Measurements from ENCODE around the gene SLC9A9. TPM values are rescaled to one million over a fixed set of nuclear protein-coding genes. Genes with fewer than 3 reads are reported as not detected.

Gene SLC9A9
- total and polyA plus RNA-seq, 2 of the 8 experiments (the other 6 are each of a cell fraction or from before 2014, with no cell fraction given): 0.48 to 1.1 TPM

DNA sequence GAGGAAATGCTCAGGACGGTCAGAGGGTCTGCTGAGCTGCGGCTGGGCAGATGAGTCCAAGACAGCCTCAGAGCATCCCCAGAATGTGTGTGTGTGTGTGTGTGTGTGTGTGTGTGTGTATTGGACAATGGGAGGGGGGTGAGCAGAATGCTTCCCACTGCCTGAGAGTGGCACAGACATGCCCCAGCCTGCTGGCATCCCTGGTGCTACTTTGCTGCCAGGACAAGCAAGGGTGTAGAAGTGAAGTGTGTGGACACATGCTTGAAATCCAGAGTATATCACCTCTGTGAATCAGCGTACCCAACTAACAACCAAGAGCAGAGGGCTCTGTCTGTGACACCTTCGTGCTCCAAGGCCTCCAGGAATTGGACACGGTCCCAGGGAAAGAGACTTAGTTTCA lies 76.3 kb downstream of the SLC9A9 start:
- DNase-seq (ENCODE audit: low read depth in 1 of 2, low spot score in 2 of 2) (no peak), FAIRE-seq (no peak)
- Histone ChIP-seq H3K4ac (replicated peaks; ENCODE audit: insufficient read length, low read depth, low read length) (no peak overlapping the region), H3K4me3 (ENCODE audit: extremely low read depth in 1 of 4, insufficient read depth in 2 of 4, low read depth in 3 of 4, low read length in 4 of 4) (no peak overlapping the region), H3K36me3 (ENCODE audit: control insufficient read depth in 2 of 4, insufficient read depth in 4 of 4, low read length in 3 of 4) (no peaks in the 10 kb centered on the region), H3K79me2 (ENCODE audit: control insufficient read depth in 1 of 2, insufficient read depth in 2 of 2, low read length in 2 of 2) (no peaks in the 10 kb centered on the region), H3K27me3 (replicated peaks in 1 of 4; ENCODE audit: control insufficient read depth in 3 of 4, extremely low read depth in 1 of 4, insufficient read depth in 3 of 4, low read length in 3 of 4) (no peaks in the 10 kb centered on the region), H2AK5ac (ENCODE audit: low read depth, low read length) (no peak overlapping the region), H3K4me1 (replicated peaks in 1 of 4; ENCODE audit: control insufficient read depth in 3 of 4, insufficient read depth in 4 of 4, low read length in 3 of 4) (no peaks in the 10 kb centered on the region), H3K9me3 (ENCODE audit: insufficient read depth in 2 of 2, low read depth in 1 of 2, low read length in 1 of 2) (no peaks in the 10 kb centered on the region), H3K18ac (ENCODE audit: extremely low read depth, low read length) (no peak overlapping the region), H4K91ac (replicated peaks; ENCODE audit: insufficient read length, low read length) (no peak overlapping the region), H3K23me2 (ENCODE audit: low read depth, low read length) (no peaks in the 10 kb centered on the region), H2AFZ (ENCODE audit: low read length) (0 out of 2 replicates have a peak overlapping the region, but pooled peaks have one; percentile 30), H3K27ac (ENCODE audit: low read depth, low read length) (no peak overlapping the region), H2BK15ac (ENCODE audit: low read length) (no peak overlapping the region), H2BK120ac (replicated peaks; ENCODE audit: low read depth, low read length) (no peak overlapping the region), H2BK20ac (ENCODE audit: low read length) (no peak overlapping the region), H3K23ac (ENCODE audit: insufficient read length) (no peak overlapping the region), H3K14ac (ENCODE audit: insufficient read length) (no peak overlapping the region), H3K4me2 (ENCODE audit: insufficient read depth in 1 of 2, low read depth in 2 of 2, low read length in 2 of 2) (no peak overlapping the region), H2BK5ac (ENCODE audit: low read depth, low read length) (no peak overlapping the region), H3K56ac (replicated peaks; ENCODE audit: insufficient read length, low read depth, low read length) (no peak overlapping the region), H3K9ac (replicated peaks in 1 of 4; ENCODE audit: extremely low read depth in 1 of 4, low read depth in 3 of 4, low read length in 3 of 4) (no peak overlapping the region), H4K8ac (ENCODE audit: extremely low read depth, insufficient read depth, low read length) (no peak overlapping the region), H4K20me1 (replicated peaks in 1 of 2; ENCODE audit: control insufficient read depth in 1 of 2, insufficient read depth in 2 of 2, low read length in 2 of 2) (no peaks in the 10 kb centered on the region), H2BK12ac (ENCODE audit: low read depth, low read length) (no peak overlapping the region), H4K5ac (ENCODE audit: insufficient read length, low read depth, low read length) (no peak overlapping the region), H3K79me1 (ENCODE audit: low read depth, low read length) (no peaks in the 10 kb centered on the region)
- ChIA-PET CTCF (ENCODE audit: partially characterized antibody) (interaction anchor here (0.6 to 1.7 kb wide), 3 partner anchors 13 to 98 kb away, joined by 3 to 4 read pairs (median 3); no protein-coding TSS in a partner anchor), POLR2A (ENCODE audit: partially characterized antibody) (no interaction called here)
- 93% methylated on average over 5 of the region's 5 CpGs; no CpG with 5 or more reads in 1 of the 2 experiments for WGBS, 2 experiments (ENCODE audit: extremely low coverage in 1 of 2, insufficient coverage in 1 of 2, insufficient read length in 1 of 2, insufficient replicate concordance in 2 of 2, low coverage in 1 of 2, low lambda C conversion rate in 2 of 2, missing lambda C conversion rate in 1 of 2)
- TF ChIP-seq SP4 (IDR thresholded peaks at IDR 0.05; ENCODE audit: low read length) (no peak), SAP30 (IDR thresholded peaks at IDR 0.05; ENCODE audit: insufficient read depth, insufficient replicate concordance, low read length) (no peak), FOSL1 (IDR thresholded peaks at IDR 0.05; ENCODE audit: insufficient read depth, low read depth, low read length) (no peak), BACH1 (IDR thresholded peaks at IDR 0.05; ENCODE audit: low read length) (no peak), JUND (IDR thresholded peaks at IDR 0.05; ENCODE audit: low read length) (no peak), YY1 (IDR thresholded peaks at IDR 0.05; ENCODE audit: low read depth, low read length) (no peak), POLR2AphosphoS5 (IDR thresholded peaks at IDR 0.05; ENCODE audit: low read depth, low read length) (no peak), POU5F1 (IDR thresholded peaks at IDR 0.05; ENCODE audit: low read depth, low read length) (no peak), MAFK (IDR thresholded peaks at IDR 0.05; ENCODE audit: low read depth, low read length) (no peak)
- TF ChIP-seq, protein P1, sequence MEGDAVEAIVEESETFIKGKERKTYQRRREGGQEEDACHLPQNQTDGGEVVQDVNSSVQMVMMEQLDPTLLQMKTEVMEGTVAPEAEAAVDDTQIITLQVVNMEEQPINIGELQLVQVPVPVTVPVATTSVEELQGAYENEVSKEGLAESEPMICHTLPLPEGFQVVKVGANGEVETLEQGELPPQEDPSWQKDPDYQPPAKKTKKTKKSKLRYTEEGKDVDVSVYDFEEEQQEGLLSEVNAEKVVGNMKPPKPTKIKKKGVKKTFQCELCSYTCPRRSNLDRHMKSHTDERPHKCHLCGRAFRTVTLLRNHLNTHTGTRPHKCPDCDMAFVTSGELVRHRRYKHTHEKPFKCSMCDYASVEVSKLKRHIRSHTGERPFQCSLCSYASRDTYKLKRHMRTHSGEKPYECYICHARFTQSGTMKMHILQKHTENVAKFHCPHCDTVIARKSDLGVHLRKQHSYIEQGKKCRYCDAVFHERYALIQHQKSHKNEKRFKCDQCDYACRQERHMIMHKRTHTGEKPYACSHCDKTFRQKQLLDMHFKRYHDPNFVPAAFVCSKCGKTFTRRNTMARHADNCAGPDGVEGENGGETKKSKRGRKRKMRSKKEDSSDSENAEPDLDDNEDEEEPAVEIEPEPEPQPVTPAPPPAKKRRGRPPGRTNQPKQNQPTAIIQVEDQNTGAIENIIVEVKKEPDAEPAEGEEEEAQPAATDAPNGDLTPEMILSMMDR (IDR thresholded peaks at IDR 0.05; ENCODE audit: control extremely low read depth in 1 of 3, insufficient read depth in 1 of 3, low read depth in 1 of 3, low read length in 3 of 3): no peak
- TF ChIP-seq, protein P2, sequence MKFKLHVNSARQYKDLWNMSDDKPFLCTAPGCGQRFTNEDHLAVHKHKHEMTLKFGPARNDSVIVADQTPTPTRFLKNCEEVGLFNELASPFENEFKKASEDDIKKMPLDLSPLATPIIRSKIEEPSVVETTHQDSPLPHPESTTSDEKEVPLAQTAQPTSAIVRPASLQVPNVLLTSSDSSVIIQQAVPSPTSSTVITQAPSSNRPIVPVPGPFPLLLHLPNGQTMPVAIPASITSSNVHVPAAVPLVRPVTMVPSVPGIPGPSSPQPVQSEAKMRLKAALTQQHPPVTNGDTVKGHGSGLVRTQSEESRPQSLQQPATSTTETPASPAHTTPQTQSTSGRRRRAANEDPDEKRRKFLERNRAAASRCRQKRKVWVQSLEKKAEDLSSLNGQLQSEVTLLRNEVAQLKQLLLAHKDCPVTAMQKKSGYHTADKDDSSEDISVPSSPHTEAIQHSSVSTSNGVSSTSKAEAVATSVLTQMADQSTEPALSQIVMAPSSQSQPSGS (IDR thresholded peaks at IDR 0.05; ENCODE audit: low read length): no peak
